T follicular helper cell (primary cell): ENCODE data around the gene HMG20A.

Experiments
- DNase-seq: peaks from one replicate; pipeline ENCODE4 v3.0.0-alpha.2; 2020; ENCODE audit warnings: low read depth

Gene HMG20A

GRCh38 chr15:77518458-77518857 lies 97.8 kb downstream of the HMG20A start:
- no peak for DNase-seq

- DNase-seq, result no peak
These were observed 98.9 kb downstream of the HMG20A start for GRCh38 chr15:77519540-77519939.

GRCh38 chr15:77521206-77521605 lies 100.5 kb downstream of the HMG20A start:
- no peak for DNase-seq

- DNase-seq, result no peak
These were observed 104.7 kb downstream of the HMG20A start for GRCh38 chr15:77525400-77525811.

GRCh38 chr15:77525907-77526594 lies 105.4 kb downstream of the HMG20A start:
- no peak for DNase-seq

- DNase-seq, result no peak
These were observed 106.0 kb downstream of the HMG20A start for GRCh38 chr15:77526595-77527163.

GRCh38 chr15:77527164-77527778 lies 106.6 kb downstream of the HMG20A start:
- DNase-seq, result no peak

- no peak for DNase-seq
These were observed 107.1 kb downstream of the HMG20A start for GRCh38 chr15:77527831-77528231.

GRCh38 chr15:77528290-77528967 lies 107.7 kb downstream of the HMG20A start:
- no peak for DNase-seq

GRCh38 chr15:77528968-77529319 lies 108.3 kb downstream of the HMG20A start:
- DNase-seq, result no peak

GRCh38 chr15:77529394-77530159 lies 108.9 kb downstream of the HMG20A start:
- DNase-seq, result no peak

- no peak for DNase-seq
These were observed 109.9 kb downstream of the HMG20A start for GRCh38 chr15:77530576-77530975.

GRCh38 chr15:77531191-77532000 lies 110.7 kb downstream of the HMG20A start:
- DNase-seq, result no peak

- no peak for DNase-seq
These were observed 111.5 kb downstream of the HMG20A start for GRCh38 chr15:77532067-77532710.

GRCh38 chr15:77532846-77533245 lies 112.2 kb downstream of the HMG20A start:
- no peak for DNase-seq

GRCh38 chr15:77533578-77534430 lies 113.1 kb downstream of the HMG20A start:
- no peak for DNase-seq
